G401.6 (cell line): ENCODE measurements around the gene FNBP1L.
"Not testable (repeated sequence)": the region's sequence is repeated elsewhere in the genome, so short reads cannot be mapped to it uniquely, and the experiment has no call there.

ENCODE experiments used
- FAIRE-seq: peaks from 2 replicates; lab custom pipeline; 2012; peaks lifted over from hg19 to GRCh38; lab: Jason Lieb, UNC

The FNBP1L gene

DNA sequence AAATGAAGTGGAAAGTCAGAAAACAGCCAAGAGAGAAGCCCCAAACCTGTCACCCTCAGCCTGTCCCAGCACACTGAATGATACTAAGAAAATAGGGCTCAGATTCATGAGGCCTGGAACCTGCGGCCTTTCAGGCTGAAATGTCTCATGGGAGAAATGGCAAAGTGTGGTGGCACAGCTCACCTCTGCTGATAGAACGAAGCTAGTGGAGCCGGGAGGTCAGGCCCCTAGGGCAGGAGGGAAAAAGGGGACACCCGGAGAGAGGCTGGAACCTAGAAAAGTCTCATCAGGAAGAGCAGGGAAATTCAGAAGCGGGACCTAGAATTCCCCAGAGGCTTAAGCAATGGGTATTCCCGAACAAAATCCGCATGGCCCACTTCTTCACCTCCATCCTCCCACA lies 126.6 kb downstream of the FNBP1L start:
- FAIRE-seq: no peak

DNA sequence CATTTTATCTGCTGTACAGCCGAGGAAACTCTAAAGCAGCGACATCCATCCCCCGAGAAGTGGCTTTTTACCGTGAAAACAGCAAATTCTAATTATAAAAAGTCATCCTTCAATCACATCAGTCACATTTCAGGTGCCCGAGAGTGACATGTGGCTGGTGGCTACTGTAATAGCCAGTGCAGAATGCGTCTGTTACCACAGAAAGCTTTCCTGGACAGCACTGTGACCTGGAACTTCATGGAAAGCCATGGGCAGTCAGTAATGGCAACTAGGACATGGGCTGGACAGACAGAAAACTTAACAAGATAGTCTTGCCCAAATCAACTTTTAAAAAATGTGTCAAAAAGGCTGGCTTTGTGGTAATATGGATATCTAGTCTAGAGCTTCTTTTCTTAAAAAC lies 127.1 kb downstream of the FNBP1L start:
- no peak for FAIRE-seq

DNA sequence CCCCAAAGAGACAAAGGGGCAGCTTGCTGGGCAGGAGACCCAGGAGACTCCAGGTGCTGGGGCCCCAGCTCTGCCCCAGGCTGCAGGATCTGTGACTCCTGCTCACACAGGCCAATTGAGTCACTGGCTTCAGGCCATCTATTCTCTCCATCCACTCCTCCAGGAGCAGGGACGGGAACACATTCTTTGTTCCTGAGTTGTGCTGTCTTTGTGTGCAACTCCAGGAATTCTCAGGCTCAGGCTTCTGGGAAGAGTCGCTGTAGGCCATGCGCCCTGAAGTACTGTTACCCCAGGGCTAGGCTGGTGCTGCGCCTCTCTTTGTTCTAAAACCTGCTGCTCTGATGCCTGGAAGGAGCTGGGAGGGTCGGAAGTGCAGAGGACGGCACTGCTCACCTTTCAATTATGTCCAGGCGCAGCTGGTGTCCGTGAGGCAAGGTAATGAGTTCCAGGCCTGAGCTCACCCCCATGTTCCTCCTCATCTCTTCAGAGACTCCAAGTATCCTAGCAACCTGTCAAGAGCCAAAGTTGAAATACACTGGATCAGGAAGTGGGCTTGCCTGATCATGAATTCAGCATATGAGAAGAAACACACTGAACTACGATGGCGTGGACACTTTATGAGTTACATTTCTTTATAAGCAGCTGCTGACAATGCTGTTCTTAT lies 127.8 kb downstream of the FNBP1L start:
- FAIRE-seq: no peak

DNA sequence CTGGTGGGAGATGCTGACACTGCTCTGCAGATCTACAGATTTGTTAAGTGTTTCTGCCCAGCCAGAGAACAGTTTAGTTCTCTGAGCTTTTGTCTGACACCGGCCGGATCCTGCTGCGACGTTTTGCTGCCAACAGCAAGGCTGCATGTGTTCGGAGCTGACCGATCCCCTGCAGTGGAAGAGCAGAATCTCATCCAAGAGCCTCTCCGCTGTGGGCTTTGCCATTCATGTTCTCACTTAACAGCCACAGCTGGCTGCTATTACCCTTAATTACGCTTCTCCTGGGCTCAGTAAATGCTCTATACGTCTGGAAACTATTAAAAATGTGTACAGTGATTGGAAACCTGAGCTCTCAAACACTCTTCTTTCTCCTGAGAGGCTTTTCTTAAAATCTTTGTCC lies 128.4 kb downstream of the FNBP1L start:
- no peak for FAIRE-seq

DNA sequence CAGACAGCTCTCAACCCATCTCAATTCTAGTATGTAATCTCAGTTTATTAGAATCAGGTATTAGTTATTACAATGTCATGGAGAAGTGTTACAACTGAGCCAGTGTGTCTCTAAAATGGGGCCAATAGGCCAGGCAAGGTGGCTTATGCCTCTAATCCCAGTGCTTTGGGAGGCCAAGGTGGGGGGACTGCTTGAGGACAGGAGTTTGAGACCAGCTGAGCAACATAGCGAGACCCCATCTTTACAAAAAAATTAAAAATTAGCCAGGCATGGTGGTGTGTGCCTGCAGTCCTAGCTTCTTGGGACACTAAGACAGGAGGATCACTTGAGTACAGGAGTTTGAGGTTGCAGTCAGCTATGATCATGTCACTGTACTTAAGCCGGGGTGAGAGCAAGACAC lies 128.8 kb downstream of the FNBP1L start:
- no peak for FAIRE-seq

DNA sequence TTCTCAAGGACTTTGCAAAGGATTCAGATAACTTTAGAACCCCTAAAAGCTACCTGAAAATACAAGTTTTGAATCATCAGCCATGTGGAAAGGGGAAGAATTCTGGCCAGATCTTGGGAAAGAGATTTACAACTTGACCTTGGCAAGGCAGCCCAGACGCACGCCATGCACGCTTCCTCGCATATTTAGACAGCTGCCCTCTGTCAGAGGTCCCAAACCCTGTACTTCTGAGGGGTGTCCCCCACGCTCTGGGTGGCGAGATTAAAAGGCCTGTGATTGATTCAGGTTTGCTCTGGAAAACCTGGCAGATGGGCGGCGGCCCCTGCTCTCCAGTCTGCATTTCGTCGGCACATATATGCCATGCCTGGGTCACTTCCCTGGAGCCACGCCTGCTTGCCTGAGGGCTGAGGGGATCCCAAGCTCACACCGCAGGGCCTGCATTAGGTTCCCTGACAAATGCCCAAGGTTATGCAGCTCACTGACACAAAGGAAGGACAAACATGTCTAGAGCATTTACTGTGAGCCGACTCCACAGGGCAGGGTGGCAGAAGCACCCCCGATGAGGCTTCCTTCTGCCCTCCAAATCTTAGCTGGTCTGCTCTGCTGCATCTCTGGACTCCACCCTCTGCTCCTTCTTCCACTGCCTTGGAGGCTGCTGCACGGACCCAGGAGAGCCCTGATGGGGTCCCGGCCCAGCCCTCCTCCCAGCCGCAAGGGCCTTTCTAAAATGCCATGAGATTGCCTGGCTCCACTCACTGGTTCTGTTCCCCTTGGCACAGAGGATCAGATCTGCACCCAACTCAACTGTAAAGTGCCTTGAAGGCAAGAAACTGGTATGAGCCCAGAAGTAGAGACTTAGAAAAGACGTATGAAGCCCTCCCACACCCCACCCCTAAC lies 129.9 kb downstream of the FNBP1L start:
- FAIRE-seq: no peak

DNA sequence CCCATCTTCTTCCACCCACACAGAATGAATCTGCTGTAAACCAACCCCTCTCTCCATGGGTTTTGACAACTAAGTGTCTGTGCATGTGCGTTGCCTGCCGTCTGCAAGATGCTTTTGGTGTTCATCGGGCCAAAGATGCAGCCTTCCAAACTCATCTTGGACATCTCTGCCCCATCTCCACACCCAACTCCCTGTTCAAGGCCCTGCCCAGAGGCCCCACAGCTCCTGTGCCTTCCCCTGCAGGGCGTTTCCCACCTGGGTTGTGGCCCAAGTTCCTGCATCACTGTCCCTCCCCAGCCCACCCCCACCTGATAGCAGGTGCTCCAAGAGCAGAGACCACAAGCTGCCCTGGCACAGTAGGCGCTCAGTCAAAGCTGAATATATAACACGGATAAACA lies 130.5 kb downstream of the FNBP1L start:
- FAIRE-seq: no peak

DNA sequence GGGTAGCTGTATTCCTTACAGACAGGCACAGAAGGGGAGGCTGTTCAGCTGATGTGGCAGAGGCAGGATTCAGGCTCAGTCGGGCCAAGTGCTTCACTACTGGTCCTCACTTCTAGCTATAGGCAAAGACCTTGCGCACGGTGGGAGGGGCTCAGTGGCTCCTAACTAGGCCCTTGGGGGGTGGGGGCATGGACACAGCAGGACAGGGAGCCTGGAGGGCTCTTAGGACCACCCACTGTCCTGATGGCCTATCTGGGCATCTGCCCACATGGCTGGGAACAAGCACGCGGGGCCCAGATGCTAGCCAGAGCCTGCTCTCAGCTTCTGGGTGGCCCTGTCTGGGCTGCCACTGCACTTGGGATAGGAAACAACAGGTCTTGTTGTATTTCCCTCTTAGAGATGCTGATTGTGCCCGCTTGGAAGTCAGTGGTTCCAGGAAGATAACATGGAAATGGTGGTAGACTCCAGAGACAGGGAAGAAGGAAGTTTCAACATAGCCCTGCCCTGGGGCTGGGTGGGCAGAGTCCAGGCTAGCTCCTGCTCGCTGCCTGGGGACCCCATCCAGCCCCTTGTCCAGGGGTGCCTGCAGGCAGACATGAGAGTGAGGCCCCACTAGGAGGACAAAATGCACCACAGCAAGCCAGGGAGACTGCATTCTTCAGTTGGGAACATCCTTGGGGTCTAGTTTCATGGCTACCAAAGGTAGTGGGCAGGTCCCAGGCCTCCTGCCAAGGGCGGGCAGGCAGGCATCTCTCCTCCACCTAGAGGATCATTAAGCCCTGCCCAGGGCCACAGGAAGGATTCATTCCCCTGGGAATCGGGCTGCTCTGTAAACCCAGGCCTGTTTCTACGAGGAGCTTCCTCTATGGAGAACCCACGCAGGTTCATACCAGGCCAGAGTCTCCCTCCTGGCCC lies 131.2 kb downstream of the FNBP1L start:
- no peak for FAIRE-seq

DNA sequence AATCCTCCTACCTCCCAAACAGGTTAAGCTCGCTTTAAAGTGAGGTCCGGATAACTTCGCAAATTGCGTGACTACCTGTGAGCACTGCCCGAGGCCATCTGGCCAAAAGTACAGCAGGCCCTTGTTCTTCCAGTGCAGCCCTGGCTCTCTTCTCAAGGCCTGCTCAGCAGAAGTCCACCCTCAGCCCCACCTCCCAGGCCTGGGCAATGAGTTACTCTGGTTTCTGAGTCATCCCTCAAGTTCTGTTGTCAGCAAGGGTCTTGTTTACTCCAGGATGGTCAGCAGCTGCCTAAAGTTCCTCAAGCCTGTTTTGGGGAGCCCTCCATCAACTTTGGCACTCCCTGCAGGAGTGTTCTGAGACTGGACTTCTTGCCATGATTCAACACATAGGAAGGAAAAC lies 132.0 kb downstream of the FNBP1L start:
- no peak for FAIRE-seq

DNA sequence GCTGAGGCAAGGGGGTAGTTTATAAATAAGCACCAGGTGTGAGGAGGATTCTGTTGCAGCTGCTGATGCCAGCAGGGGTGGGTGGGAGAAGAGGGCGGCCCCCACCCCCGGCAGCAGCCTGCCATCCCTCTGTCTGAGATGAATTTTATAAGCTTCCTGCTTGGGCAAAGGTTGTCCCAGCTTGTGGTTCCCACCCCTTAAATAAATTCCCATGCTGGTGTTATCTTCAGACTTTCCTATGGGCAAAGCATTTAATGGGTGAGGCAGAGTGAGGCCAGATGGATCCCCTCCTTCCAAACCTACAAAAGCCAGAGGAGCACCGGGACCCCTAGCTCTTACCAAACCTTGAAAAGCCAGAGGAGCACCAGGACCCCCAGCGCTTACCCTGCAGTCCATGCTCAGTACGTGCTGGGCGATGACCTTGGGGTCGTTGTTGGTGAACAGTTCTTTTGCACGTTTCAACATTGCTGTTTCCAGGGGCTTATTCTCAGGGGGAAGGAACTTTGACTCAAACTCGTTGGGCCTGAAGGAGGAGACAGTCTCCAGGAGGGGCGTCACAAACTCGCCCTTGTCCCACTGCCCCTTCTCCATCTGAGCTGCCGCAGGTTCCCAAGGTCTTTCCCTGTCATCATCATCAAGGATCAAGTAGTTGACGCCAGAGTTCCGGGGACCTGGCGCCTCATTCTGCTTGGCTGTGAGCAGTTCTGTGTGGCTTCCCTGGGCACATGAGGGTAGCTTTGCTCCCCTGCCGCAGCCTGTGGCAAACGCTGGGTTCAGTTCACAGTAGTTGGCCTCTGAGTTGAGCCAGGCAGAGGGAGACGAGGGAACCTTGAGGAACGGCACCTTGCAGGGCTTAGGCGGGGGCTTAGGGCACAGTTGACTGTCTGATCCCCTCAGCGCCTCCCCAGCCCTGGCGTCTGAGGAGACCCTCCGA lies 134.3 kb downstream of the FNBP1L start:
- FAIRE-seq: no peak

DNA sequence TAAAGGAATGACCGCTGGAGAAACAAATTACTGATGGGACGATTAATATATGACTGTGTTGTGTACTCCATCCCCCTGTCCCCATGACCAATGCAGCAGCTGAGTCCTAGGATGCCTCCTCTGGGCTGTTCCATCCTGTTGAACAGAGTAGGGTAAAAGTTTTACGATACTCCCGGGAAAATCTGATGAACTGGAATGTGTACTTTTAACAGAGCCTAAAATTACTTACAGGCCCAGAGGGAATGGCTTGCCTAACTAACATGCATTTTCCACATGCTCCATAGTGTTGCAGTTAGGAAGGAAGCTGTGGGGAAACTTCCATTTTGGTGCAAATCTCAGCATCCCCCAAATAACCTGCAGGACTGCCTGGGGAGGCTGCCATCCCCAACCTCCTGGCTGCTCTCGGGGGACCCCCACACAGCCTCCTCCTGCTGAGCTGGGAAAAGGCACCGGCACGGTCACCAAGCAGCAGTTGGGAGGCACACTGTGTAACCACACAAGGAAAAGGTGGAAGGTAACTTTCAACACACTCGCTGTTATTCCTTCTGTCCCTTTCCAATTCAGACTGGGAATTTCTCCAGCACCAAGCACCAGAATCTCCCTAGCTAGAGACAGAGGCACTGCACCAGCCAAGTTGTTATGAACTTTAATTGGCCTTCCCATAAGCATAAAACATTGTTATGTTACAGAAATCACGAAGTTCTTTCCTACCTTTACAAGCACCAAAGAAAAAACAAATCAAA lies 136.5 kb downstream of the FNBP1L start:
- no peak for FAIRE-seq

DNA sequence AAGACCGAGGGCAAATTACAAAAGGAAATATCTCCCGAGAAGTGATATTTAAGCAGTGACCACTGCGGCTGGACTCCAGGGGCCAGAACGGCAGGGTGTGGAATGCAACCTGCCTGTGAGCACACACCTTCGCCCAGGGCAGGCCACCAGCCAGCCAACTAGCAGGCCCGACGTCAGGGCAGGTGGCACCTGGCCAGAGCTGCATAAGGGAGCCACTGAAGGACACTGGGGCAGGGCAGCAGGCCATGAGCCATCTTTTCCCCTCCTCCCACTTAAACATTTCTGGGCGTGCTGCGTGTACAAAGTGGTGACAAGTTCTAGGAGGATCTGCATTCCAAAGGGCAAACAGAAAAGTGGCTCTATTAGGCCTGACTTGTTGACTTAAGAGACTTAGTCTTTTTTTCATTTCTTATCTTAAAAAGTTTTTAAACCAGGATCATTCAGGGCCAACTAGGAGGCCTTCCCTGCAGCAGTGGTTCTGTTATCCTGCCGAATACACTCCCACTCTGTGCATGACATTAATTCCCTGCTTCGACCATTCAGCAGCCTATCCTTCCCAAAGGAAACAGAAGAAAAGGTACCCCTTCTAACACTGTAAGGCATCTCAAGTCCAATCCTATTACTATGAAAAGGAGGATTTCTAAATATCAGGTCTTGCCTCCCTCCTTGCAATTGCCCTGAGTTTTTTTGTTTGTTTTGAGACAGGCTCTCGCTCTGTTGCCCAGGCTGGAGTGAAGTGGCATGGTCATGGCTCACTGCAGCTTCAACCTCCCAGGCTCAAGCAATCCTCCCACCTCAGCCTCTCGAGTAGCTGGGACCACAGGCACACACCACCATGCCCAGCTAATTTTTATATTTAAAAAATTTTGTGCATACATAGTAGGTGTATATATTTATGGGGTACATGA lies 137.4 kb downstream of the FNBP1L start:
- FAIRE-seq: no peak

DNA sequence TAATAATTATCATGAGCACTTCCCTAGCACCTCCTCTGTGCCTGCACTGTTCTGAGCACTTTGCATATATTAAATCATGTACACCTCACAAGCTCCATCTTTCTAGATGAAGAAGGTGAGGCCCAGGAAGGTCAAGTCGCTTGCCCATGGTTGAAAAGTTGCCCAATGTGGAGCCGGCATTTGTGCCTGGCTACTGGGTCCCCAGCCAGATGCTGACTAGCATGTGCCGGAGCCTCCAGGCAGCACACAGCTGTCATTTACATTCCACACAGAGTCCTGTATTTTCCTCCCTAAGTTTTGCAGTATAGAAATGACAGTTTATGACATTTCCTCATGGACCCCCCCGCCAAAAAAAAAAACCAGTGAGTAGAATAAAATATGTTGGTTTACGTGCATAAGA lies 139.4 kb downstream of the FNBP1L start:
- FAIRE-seq: no peak

DNA sequence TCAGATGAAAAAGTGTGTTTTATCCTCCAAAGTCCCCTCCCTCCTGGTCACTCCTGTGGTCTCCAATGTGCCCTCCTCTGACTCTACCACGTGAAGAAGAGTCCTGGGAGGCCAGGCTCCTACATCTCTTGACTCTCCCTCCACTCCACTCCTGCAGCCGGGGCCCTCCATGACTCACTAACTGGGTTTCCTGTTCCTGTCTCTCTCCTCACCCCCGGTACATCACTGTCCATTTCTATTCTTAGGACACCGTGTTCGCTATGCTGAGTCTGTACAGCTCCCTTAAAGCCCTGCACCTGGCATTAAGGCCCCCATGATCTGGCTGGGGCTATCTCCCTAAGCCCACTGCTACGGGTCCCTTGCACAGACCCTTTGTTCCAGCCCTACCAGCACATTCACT lies 140.3 kb downstream of the FNBP1L start:
- no peak for FAIRE-seq

DNA sequence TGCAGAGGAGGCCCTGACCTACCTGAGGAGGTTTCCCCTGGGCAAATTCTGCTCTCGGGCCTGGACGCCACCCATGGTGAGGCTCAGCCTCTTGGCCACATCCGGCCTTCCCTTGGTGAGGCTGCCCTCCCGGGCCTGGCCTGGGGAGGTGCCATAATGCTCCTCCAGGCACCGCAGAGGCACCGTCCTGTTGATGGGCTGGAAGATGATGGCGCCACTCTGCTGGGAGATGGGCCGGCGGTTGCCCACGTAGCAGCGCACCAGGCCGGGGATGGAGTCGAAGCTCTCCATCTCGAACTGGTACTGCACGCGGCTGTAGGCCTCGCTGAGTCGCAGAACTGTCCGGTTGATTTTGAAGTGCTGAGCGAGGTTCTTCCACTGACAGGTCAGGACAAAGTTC lies 141.0 kb downstream of the FNBP1L start:
- FAIRE-seq: no peak

DNA sequence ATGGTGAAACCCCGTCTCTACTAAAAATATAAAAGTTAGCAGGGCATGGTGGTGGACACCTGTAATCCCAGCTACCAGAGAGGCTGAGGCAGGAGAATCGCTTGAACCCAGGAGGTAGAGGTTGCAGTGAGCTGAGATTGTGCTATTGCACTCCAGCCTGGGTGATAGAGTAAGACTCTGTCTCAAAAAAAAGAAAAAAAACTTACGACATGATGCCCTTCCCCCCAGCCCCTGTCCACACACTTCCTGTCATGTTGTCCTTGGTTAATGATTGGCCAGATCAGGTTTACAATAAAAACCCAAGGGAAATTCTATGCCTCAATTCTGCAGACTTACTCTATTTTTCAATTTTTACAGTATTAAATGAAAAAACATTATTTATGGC lies 143.4 kb downstream of the FNBP1L start:
- not testable (repeated sequence) for FAIRE-seq

DNA sequence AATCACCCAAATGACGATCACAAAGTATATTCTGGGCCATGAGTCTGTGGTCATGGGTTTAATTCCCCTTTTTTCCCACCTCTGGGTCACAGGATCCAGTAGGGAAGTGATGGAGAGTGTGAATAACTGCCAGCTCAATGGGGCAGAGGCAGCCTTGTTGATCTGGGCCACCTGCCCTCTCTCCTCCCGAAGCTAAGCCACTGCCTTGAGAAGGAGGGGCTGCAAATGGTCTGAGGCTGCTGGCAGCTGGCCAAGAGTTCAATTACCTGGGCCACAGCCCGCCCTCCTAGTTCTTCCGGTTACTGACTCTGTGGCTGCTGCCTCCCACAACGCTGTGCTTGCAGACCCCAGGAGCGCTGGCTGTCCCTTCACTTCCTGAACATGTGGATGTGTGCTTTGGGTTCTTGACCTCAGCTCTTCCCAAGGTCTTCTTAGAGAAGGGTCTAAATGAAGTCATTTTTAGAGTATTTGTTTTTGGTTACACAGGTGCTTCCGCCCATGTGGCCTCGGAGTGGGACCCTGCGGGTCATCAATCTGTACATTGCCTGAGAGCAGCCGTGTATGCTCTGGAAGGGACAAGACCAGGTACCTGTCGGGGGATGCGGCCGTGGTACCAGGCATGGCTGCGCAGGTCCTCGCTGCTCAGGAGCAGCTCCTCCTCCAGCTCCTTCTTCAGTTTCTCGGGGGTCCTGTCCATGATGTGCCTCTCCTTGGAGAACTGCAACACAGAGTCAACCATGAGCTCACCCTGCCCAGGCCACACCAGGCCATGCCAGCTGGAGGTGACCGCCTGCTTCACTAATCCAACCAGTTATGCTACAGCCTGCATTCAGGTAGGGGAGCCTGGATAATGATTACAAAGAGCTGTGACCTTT lies 144.0 kb downstream of the FNBP1L start:
- FAIRE-seq: no peak

DNA sequence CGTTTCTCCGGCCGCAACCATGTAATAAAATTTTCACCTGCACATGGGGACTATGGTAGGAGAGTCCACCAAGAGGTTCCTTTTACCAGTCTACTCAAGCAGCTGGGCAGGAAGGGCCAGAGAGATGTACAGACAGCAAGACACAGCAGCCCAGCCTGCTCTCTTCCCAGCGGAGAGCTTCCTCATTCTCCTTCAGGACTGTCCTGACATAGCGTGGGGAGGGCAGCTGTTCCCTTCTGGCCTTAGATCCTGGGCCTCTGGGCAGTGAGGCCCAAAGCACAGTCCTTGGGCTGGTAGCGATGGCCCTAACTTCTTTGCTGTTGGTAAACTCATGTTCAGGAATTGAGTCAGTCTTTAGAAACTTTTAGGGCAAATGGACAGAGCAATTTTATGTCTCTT lies 144.6 kb downstream of the FNBP1L start:
- FAIRE-seq: no peak
